GM21529 (cell line): ENCODE measurements around the gene CREB3L2.

Experiments
- ATAC-seq: cut with Tn5 transposase; IDR thresholded peaks from one replicate; pipeline ENCODE4 v1.9.1; 2021; ENCODE audit not compliant: unreplicated experiment

Gene CREB3L2

GRCh38 chr7:137953665-137954470 lies 48.0 kb downstream of the CREB3L2 start:
- ATAC-seq, result no peak

- ATAC-seq, result no peak
Measured at GRCh38 chr7:137953043-137953664, 48.7 kb downstream of the CREB3L2 start.

GRCh38 chr7:137952426-137952805 lies 49.5 kb downstream of the CREB3L2 start:
- ATAC-seq, result no peak

GRCh38 chr7:137951700-137952425 lies 50.0 kb downstream of the CREB3L2 start:
- ATAC-seq, result no peak

GRCh38 chr7:137950967-137951366 lies 50.9 kb downstream of the CREB3L2 start:
- ATAC-seq, result no peak

GRCh38 chr7:137950263-137950621 lies 51.6 kb downstream of the CREB3L2 start:
- no peak for ATAC-seq

GRCh38 chr7:137949416-137950262 lies 52.2 kb downstream of the CREB3L2 start:
- ATAC-seq, result no peak

- ATAC-seq, result no peak
Measured at GRCh38 chr7:137948845-137949330, 53.0 kb downstream of the CREB3L2 start.

- no peak for ATAC-seq
Measured at GRCh38 chr7:137948083-137948844, 53.6 kb downstream of the CREB3L2 start.

- ATAC-seq, result no peak
Measured at GRCh38 chr7:137947046-137947445, 54.8 kb downstream of the CREB3L2 start.

GRCh38 chr7:137946011-137946410 lies 55.9 kb downstream of the CREB3L2 start:
- ATAC-seq, result no peak

GRCh38 chr7:137944168-137944567 lies 57.7 kb downstream of the CREB3L2 start:
- no peak for ATAC-seq

GRCh38 chr7:137943132-137943551 lies 58.7 kb downstream of the CREB3L2 start:
- ATAC-seq, result no peak

GRCh38 chr7:137942484-137943115 lies 59.3 kb downstream of the CREB3L2 start:
- no peak for ATAC-seq

- ATAC-seq, result no peak
Measured at GRCh38 chr7:137940656-137941518, 61.0 kb downstream of the CREB3L2 start.

GRCh38 chr7:137940218-137940617 lies 61.7 kb downstream of the CREB3L2 start:
- no peak for ATAC-seq

- no peak for ATAC-seq
Measured at GRCh38 chr7:137937202-137937560, 64.7 kb downstream of the CREB3L2 start.

- ATAC-seq, result no peak
Measured at GRCh38 chr7:137936509-137937201, 65.2 kb downstream of the CREB3L2 start.
